Peyer's patch (tissue), 4 donors: ENCODE measurements around the gene ZNF783. TPM values are rescaled to one million over a fixed set of nuclear protein-coding genes. Genes with fewer than 3 reads are reported as not detected.
"Not testable (repeated sequence)": the region's sequence is repeated elsewhere in the genome, so short reads cannot be mapped to it uniquely, and the experiment has no call there.

Experiments used
- DNase-seq, 3 donors: peaks; one replicate each; pipeline ENCODE4 v3.0.0-alpha.2; 2017 to 2019
- H3K27ac ChIP-seq, 4 donors: fragments of 200-600 bp; sonication (generic); one replicate each; pipeline ENCODE4 v1.5.1; 2016 to 2019
- H3K27me3 ChIP-seq, 2 donors: fragments of 200-600 bp; sonication (generic); one replicate each; pipeline ENCODE4 v1.5.1; 2019
- H3K36me3 ChIP-seq, 3 donors: fragments of 200-600 bp; sonication (generic); one replicate each; pipeline ENCODE4 v1.5.1; 2016 to 2019
- H3K4me1 ChIP-seq, 4 donors: fragments of 200-600 bp; sonication (generic); one replicate each; pipeline ENCODE4 v1.5.1; 2016 to 2019
- H3K4me3 ChIP-seq, 4 donors: fragments of 200-600 bp; sonication (generic); 1 replicate in 3 of 4; 2 replicates in 1 of 4; pipeline ENCODE4 v1.5.1; 2016 to 2019; ENCODE audit warnings: mild to moderate bottlenecking in 1 of 4
- H3K9me3 ChIP-seq, 4 donors: fragments of 200-600 bp; sonication (generic); one replicate each; pipeline ENCODE4 v1.5.1; 2016 to 2019; ENCODE audit warnings: mild to moderate bottlenecking in 1 of 4
- CTCF ChIP-seq, 6 experiments: fragments of 450-650 bp in 4 of 6; fragments of 200-600 bp in 2 of 6; sonication (generic) in 1 of 6; IDR thresholded peaks; one replicate each; pipeline ENCODE4 v1.5.1; 2017 to 2019; ENCODE audit warnings: antibody characterized with exemption in 6 of 6, mild to moderate bottlenecking in 3 of 6, moderate library complexity in 1 of 6
- POLR2A ChIP-seq, 2 donors: fragments of 450-650 bp; IDR thresholded peaks; one replicate each; pipeline ENCODE4 v1.5.1; 2017; ENCODE audit warnings: antibody characterized with exemption in 2 of 2, mild to moderate bottlenecking in 2 of 2, moderate library complexity in 2 of 2
- small RNA-seq, 2 donors: library from RNA; depleted of rRNA; stranded (forward); fragments of <200 nt; gene quantifications; one replicate each; pipeline ENCODE3, GENCODE V24; 2016
- total RNA-seq, 4 donors: library from RNA; depleted of rRNA; stranded (reverse); fragments of >200 nt; gene quantifications; one replicate each; pipeline ENCODE4 v1.1.0, GENCODE V29; 2016

The ZNF783 gene
- total RNA-seq, 4 donors from 2014 or later = 10.7 to 86.6 (median 24.9) TPM

- H3K27ac ChIP-seq = no peak overlapping the region
- no peaks in the 10 kb centered on the region for H3K9me3 ChIP-seq
- DNase-seq = no peak
- no peaks in the 10 kb centered on the region for H3K4me1 ChIP-seq
- H3K27me3 ChIP-seq = no peaks in the 10 kb centered on the region
- no peak overlapping the region for H3K4me3 ChIP-seq
- H3K36me3 ChIP-seq = no peaks in the 10 kb centered on the region
- no peak for TF ChIP-seq CTCF (IDR thresholded peaks at IDR 0.05)
- TF ChIP-seq POLR2A (IDR thresholded peaks at IDR 0.05) = no peak
Observed at GRCh38 chr7:149330914-149331567, 69.0 kb downstream of the ZNF783 start.

GRCh38 chr7:149332602-149333320 lies 70.8 kb downstream of the ZNF783 start:
- not testable (repeated sequence) for DNase-seq, H3K9me3 ChIP-seq, H3K4me3 ChIP-seq, H3K27me3 ChIP-seq, H3K36me3 ChIP-seq, H3K4me1 ChIP-seq, H3K27ac ChIP-seq

- no peak overlapping the region for H3K4me3 ChIP-seq
- no peak for DNase-seq
- no peaks in the 10 kb centered on the region for H3K9me3 ChIP-seq
- H3K36me3 ChIP-seq = no peaks in the 10 kb centered on the region
- no peaks in the 10 kb centered on the region for H3K27me3 ChIP-seq
- no peaks in the 10 kb centered on the region for H3K4me1 ChIP-seq
- TF ChIP-seq CTCF (IDR thresholded peaks at IDR 0.05) (no peak), POLR2A (IDR thresholded peaks at IDR 0.05) (no peak)
- H3K27ac ChIP-seq = no peak overlapping the region
Observed at GRCh38 chr7:149333321-149333717, 71.3 kb downstream of the ZNF783 start.

GRCh38 chr7:149334219-149334618 lies 72.2 kb downstream of the ZNF783 start:
- H3K36me3 ChIP-seq = no peaks in the 10 kb centered on the region

More at GRCh38 chr7:149334219-149334618, 72.2 kb downstream of the ZNF783 start:
- Histone ChIP-seq H3K4me1 (no peaks in the 10 kb centered on the region), H3K27me3 (no peaks in the 10 kb centered on the region), H3K9me3 (no peaks in the 10 kb centered on the region), H3K27ac (no peak overlapping the region), H3K4me3 (no peak overlapping the region)
- TF ChIP-seq POLR2A (IDR thresholded peaks at IDR 0.05) (no peak), CTCF (IDR thresholded peaks at IDR 0.05) (no peak)
- DNase-seq = no peak

Small RNAs within 50 kb of the gene (small RNA-seq; reads per million reads assigned to genes)
- gene AC004941.2 = 0 reads per million in 2 donors

Other genes starting within 250 kb of the ZNF783 start
- 100 to 1,000 TPM in 1 of 4 donors, 10 to 100 TPM in 3; 57.1 to 100 (median 61.6) TPM for gene PDIA4, start 233.7 kb upstream of the ZNF783 start, total RNA-seq
- gene ZNF786, start 171.5 kb upstream of the ZNF783 start, total RNA-seq = 10 to 100 TPM in 1 of 4 donors, 1 to 10 TPM in 3; 3.7 to 11.5 (median 7.6) TPM
- 1 to 10 TPM in 3 of 4 donors, under 1 TPM in 1; 0.88 to 2.5 (median 2.0) TPM for gene ZNF425, start 135.9 kb upstream of the ZNF783 start, total RNA-seq
- 10 to 100 TPM; 11.9 to 34.7 (median 26.5) TPM for gene ZNF398, start 114.7 kb upstream of the ZNF783 start, total RNA-seq
- gene ZNF282, start 66.7 kb upstream of the ZNF783 start, total RNA-seq = 10 to 100 TPM; 22.8 to 37.3 (median 31.7) TPM
- 10 to 100 TPM; 19.8 to 24.9 (median 23.2) TPM for gene ZNF212, start 22.5 kb upstream of the ZNF783 start, total RNA-seq
- 10 to 100 TPM in 2 of 4 donors, 1 to 10 TPM in 2; 6.5 to 12.4 (median 9.9) TPM for gene ZNF777, start 198.9 kb downstream of the ZNF783 start, total RNA-seq
- 10 to 100 TPM; 17.3 to 28.1 (median 23.4) TPM for gene ZNF746, start 235.6 kb downstream of the ZNF783 start, total RNA-seq